RWPE2 (cell line): Measurements from ENCODE around the gene CORO2B.

Experiments used
- ATAC-seq: fragments of 200-7000 bp; cut with Tn5 transposase; 3 replicates; pipeline ENCODE4 v1.9.1; 2021; ENCODE audit warnings: low read depth
- DNase-seq: peaks from one replicate; pipeline ENCODE4 v3.0.0-alpha.2; 2020; ENCODE audit warnings: low spot score
- H3K27ac ChIP-seq: fragments of 450-650 bp; 2 replicates; pipeline ENCODE4 v1.5.1; 2017; ENCODE audit warnings: mild to moderate bottlenecking; ENCODE audit not compliant: poor library complexity, severe bottlenecking
- H3K27me3 ChIP-seq: fragments of 250-450 bp; sonication (Bioruptor Pico); 2 replicates; pipeline ENCODE4 v1.5.1; 2021; ENCODE audit warnings: mild to moderate bottlenecking, moderate library complexity; ENCODE audit not compliant: insufficient read depth, poor library complexity, severe bottlenecking
- H3K36me3 ChIP-seq: fragments of 250-450 bp; sonication (Bioruptor Pico); 2 replicates; pipeline ENCODE4 v1.5.1; 2020; ENCODE audit warnings: low read depth, mild to moderate bottlenecking, moderate library complexity
- H3K4me1 ChIP-seq: fragments of 250-450 bp; sonication (Bioruptor Pico); 2 replicates; pipeline ENCODE4 v1.5.1; 2021; ENCODE audit warnings: mild to moderate bottlenecking, moderate library complexity; ENCODE audit not compliant: insufficient read depth, poor library complexity, severe bottlenecking
- H3K4me3 ChIP-seq: fragments of 250-450 bp; sonication (Bioruptor Pico); 2 replicates; pipeline ENCODE4 v1.5.1; 2021; ENCODE audit warnings: mild to moderate bottlenecking, moderate library complexity; ENCODE audit not compliant: severe bottlenecking
- H3K9me3 ChIP-seq: fragments of 250-450 bp; sonication (Bioruptor Pico); 2 replicates; pipeline ENCODE4 v1.5.1; 2021; ENCODE audit warnings: mild to moderate bottlenecking, moderate library complexity; ENCODE audit not compliant: severe bottlenecking
- TF ChIP-seq, protein P1 (sequence below): fragments of 450-650 bp; IDR thresholded peaks from one replicate; pipeline ENCODE4 v1.5.1; 2017; ENCODE audit warnings: mild to moderate bottlenecking, moderate library complexity; ENCODE audit not compliant: poor library complexity, severe bottlenecking

CORO2B gene

DNA sequence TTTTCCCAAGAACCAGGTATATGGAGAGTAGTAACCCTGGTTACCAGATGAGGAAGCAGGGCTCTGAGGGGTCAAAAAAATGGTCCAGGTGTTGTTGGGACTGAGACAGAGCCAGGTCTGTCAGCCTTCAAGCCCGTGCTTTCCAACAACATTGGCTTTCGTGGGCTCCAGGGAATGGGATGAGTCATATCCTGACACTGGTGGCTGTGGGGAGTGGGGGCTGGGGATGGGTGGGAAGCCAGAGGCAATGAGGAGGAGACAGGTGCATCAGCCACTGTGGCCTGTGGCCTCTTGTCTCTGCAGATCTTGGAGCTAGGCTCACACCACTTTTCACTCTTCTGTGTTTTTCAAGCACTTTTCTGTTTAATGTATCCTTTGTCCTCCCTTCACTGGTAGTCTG is 38.2 kb downstream of the CORO2B start:
- no peaks in the 10 kb centered on the region for H3K36me3 ChIP-seq
- TF ChIP-seq, protein P1, sequence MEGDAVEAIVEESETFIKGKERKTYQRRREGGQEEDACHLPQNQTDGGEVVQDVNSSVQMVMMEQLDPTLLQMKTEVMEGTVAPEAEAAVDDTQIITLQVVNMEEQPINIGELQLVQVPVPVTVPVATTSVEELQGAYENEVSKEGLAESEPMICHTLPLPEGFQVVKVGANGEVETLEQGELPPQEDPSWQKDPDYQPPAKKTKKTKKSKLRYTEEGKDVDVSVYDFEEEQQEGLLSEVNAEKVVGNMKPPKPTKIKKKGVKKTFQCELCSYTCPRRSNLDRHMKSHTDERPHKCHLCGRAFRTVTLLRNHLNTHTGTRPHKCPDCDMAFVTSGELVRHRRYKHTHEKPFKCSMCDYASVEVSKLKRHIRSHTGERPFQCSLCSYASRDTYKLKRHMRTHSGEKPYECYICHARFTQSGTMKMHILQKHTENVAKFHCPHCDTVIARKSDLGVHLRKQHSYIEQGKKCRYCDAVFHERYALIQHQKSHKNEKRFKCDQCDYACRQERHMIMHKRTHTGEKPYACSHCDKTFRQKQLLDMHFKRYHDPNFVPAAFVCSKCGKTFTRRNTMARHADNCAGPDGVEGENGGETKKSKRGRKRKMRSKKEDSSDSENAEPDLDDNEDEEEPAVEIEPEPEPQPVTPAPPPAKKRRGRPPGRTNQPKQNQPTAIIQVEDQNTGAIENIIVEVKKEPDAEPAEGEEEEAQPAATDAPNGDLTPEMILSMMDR = no peak
- no peak overlapping the region for H3K27ac ChIP-seq
- DNase-seq (no peak), ATAC-seq (no peak)
- H3K9me3 ChIP-seq = no peaks in the 10 kb centered on the region
- H3K4me1 ChIP-seq = no peaks in the 10 kb centered on the region
- no peak overlapping the region for H3K4me3 ChIP-seq
- no peaks in the 10 kb centered on the region for H3K27me3 ChIP-seq

- Histone ChIP-seq H3K4me1 (no peaks in the 10 kb centered on the region), H3K27me3 (no peaks in the 10 kb centered on the region), H3K9me3 (no peaks in the 10 kb centered on the region), H3K4me3 (no peak overlapping the region), H3K27ac (no peak overlapping the region), H3K36me3 (no peaks in the 10 kb centered on the region)
- ATAC-seq = no peak
- DNase-seq = no peak
- TF ChIP-seq, protein P1 = no peak
Observed at GRCh38 chr15:68617777-68618176, 39.0 kb downstream of the CORO2B start.

DNA sequence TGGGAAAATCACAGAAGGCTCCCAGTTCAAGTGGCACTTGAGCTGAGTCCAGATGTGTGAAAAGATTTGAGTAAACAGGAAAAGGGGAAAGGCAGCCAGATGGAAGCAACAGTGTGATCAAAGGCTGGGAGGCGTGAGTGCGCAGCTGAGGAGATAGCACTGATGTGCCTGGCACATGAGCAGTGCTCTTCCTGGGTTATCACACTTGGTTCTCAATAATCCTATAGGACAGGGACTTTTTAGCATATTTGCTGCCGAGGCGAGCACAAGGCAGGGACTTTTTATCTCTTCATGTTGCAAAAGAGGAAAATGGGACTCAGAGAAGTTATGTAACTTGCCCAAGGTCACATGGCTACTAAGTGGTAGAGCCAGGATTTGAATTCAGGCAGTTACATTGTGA is 39.6 kb downstream of the CORO2B start:
- no peak overlapping the region for H3K27ac ChIP-seq
- H3K4me1 ChIP-seq = no peaks in the 10 kb centered on the region
- no peak for DNase-seq
- ATAC-seq = no peak
- no peaks in the 10 kb centered on the region for H3K9me3 ChIP-seq
- no peaks in the 10 kb centered on the region for H3K36me3 ChIP-seq
- H3K4me3 ChIP-seq = no peak overlapping the region
- TF ChIP-seq, protein P1 = no peak
- H3K27me3 ChIP-seq = no peaks in the 10 kb centered on the region

DNA sequence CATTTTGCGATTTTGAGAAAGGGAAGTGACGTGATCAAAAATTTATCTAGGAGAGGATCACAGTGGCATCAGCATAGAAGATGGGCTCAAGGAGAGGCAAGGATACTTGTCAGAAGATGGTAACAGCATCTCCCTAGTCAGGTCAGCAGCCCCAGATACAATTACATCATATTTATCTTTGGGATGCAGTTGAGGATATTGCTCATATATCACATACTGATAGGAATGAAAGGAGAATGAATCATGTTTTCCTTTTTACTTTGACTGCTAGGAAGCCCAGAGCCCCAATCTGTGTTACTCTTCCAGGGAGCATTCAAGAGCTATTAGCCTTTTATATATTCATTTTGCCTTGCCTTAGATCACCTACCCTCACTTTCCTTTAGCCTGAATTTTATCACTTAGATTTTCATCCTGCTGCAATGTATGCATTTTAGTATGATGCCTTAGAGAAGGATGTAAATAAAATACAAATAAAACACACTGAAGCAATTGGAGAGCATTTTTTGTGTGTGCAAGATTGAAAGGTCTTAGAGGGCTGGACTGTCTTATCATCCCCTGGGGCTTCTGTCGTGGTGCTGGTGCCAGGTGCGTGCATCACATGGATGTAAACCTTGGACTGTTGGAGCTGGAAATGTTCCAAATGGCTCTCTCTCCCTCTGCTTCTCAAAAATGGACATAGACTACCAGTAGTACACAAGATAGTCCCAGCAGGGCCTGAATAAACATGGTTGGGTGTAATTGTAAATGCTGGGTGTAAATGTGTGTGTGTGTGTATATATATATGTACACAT is 40.3 kb downstream of the CORO2B start:
- H3K4me1 ChIP-seq = no peaks in the 10 kb centered on the region
- H3K4me3 ChIP-seq = no peak overlapping the region
- H3K9me3 ChIP-seq = no peaks in the 10 kb centered on the region
- no peak for DNase-seq
- TF ChIP-seq, protein P1 = no peak
- peak; percentile 41; the same call in 1 of the 3 replicates for ATAC-seq
- H3K36me3 ChIP-seq = no peaks in the 10 kb centered on the region
- no peak overlapping the region for H3K27ac ChIP-seq
- no peaks in the 10 kb centered on the region for H3K27me3 ChIP-seq

- Histone ChIP-seq H3K4me3 (no peak overlapping the region), H3K27ac (no peak overlapping the region), H3K4me1 (no peaks in the 10 kb centered on the region), H3K36me3 (no peaks in the 10 kb centered on the region), H3K27me3 (no peaks in the 10 kb centered on the region), H3K9me3 (no peaks in the 10 kb centered on the region)
- no peak for DNase-seq
- ATAC-seq = no peak
- TF ChIP-seq, protein P1 = no peak
Observed at GRCh38 chr15:68620721-68621527, 42.1 kb downstream of the CORO2B start.
